Occipital lobe (tissue), 2 donors: ENCODE measurements around the gene NFATC4. TPM values are rescaled to one million over a fixed set of nuclear protein-coding genes. Genes with fewer than 3 reads are reported as not detected.
"Not testable (repeated sequence)": the region's sequence is repeated elsewhere in the genome, so short reads cannot be mapped to it uniquely, and the experiment has no call there.

Experiments
- DNase-seq: peaks from one replicate; lab custom pipeline; 2025; lab: John Stamatoyannopoulos, UW
- total RNA-seq: library from RNA; depleted of rRNA; stranded (reverse); fragments of >200 nt; gene quantifications from one replicate; pipeline ENCODE4 v1.2.3, GENCODE V29; 2014

NFATC4 gene
- 5.1 TPM for total RNA-seq

DNA sequence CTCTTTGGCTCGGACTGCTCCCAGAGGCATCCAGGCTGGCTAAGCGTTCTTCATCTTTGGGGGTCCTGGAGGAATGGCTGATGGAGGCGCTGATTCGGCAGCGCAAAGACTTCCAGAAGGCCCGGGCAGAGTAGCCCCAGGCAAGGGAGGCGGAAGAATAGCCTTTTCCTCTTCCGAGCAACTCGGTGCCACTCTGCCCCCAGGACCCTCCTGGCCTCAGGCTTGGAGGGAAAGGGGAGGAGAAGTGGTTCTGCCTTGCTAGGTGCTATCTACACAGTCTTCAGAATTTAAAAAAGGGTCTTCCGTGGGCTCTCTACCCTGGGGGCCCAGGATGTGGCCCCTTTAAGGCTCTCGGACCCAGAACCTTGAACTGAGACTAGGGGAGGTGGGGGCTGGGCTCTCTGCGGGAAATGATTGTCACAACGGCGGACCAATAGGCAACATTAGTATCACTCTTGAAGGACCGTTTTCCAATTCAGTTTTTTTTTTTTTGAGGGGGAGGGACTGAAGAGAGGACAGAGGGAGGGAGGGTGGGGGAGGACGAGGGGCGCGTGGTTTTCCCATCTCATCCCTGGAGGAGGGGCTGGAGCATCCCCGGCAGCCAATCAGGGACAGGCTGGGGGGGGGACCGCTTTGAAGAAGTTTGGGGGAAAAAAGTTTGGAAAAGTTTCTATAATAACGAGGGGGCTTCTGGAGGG, at the start of gene NFATC4:
Gene NFATC4, plus strand, starts transcription at position 671 of the 698 bp plus-strand sequence. CDS start 157 bp downstream, outside the sequence.
- DNase-seq = no peak

- no peak for DNase-seq
These were observed 46.6 kb upstream of the NFATC4 start for GRCh38 chr14:24321212-24321975.

GRCh38 chr14:24322672-24323071, 45.3 kb upstream of the NFATC4 start:
- DNase-seq = no peak

DNA sequence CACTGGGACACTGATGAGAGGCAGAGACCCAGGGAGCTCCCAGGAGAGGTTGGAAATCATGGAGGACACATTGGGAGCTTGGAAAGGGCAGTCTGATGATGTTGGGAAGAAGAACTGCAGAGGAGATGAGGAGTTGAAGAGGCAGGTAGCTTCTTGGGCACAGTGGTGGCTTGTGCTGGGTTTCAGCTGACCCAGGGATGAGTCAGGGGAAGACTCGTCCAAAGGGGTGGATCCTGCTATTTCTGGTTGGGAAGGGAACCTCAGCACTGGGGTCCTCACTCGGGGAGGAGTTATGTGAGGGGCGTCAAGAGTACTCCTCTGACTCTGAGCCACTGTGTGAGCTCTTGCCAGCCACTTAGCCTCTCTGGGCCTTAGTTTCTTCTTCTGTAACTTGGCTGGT, 44.6 kb upstream of the NFATC4 start:
- DNase-seq = no peak

- DNase-seq = no peak
These were observed 44.0 kb upstream of the NFATC4 start for GRCh38 chr14:24324024-24324423.

GRCh38 chr14:24325041-24325530, 42.9 kb upstream of the NFATC4 start:
- no peak for DNase-seq

DNA sequence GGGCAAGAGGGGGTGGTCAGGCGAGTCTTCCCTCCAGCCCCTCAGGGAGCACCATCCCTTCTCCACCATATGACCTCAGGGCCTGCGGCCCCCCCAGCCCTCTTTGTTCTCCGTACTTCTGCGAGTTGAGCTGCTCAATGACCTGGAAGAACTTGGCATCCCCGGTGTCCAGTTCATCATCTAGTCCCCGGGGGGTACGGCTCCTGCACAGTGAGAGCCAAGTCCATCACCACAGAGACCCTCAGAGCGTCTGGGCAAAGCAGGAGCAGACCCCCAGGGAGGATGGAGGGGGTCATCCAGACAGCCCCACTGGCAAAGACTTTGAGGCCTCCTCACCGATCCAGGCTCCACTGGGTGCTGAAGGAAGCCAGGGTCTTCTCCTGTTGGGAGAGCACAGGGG, 42.0 kb upstream of the NFATC4 start:
- no peak for DNase-seq

DNA sequence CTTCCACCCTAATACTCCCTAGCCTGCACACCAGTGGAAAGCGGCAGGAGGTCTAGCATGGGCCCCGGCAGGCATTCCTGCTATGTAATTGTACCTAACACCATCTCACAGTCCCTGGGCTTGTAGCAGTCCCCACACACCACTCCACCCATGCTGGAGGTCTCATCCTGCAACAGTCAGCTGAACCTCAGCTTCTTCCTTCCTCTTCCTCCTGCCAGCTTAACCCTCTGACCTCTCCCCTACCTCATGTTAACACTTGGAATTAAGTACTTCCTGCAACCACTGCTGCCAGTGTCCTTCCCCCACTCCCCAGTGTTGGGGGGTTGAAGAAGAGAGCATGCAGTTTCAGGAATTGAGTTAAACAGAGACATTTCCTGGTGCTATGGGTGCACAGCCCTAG, 40.7 kb upstream of the NFATC4 start:
- DNase-seq = no peak

- not testable (repeated sequence) for DNase-seq
These were observed 40.1 kb upstream of the NFATC4 start for GRCh38 chr14:24327914-24328313.

DNA sequence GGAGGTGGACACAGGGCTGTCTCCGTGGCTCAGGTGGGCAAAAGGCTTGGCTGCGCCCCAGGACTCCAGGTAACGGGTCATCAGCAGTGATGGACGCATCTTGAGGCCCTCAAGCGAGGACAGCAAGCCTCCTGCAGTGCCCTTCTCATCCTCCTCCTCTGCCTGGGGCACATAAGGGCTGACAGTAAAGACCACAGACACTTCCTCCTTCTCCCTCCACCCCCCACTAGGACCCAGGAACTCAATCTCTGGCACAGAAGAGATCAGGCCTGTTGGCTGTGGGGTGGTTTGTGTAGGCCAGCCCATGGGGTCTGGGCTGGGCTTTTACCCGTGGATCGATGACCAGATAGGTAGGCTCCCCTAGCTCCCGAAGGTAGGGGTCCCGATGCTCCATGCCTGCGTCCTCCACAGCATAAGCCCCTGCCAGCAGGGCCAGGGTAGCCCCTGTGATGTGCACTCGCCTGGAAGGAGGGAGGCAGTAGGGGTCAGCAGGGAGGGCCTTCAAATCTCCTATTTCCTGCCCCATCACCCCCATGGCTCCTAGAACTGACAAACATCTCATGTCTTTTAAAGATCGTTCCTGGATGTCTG, 38.8 kb upstream of the NFATC4 start:
- DNase-seq = no peak

DNA sequence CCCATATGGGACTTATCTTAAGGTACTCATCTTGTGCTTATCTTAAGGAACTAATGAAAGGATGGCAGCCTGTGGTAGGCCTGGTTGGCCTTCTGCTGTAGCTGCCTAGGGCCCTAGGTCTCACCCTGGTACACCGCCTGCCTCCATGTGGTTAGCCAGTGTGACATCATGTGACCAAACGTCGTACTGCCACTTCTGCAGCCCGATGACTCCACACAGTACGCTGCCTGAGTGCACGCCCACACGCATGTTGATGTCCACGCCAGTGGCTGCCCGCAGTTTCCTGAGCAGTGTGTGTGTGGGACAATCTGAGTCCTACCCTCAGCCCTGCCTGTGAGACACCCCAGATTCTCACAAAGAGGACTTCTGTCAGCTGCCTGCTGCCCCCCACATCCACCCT, 38.2 kb upstream of the NFATC4 start:
- DNase-seq = no peak

DNA sequence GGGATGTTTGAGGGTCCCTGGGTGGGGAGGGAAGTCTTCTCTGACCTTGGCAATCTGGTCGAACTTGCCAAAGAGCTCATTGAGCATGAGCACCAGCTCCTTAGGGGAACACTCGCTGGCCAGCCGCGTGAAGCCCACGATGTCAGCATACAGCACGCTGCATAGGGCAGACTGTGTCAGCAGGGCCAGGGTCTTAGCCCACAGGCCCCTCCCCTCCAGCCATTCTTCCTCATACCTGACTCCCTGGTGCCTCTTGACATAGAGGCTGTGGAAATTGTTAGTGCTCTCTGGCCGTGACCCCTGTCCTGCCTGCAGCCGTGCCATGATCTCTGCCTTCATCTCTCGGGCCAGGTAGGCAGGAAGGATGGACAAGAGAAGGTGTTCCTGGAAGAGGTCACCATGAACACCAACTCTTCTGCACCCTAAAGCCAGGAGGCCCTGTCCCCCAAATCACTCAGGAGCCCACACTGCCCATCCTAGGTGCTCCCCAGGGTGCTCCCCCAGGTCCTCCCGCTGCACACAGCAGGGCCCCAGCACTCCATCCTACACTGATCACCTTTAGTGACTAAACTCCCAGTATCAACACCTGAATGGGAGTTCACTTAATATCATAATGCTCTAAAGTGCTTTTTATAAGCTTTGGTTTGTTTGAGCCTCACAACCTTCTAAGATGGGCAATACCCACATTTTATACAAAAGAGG, 36.9 kb upstream of the NFATC4 start:
- DNase-seq = no peak

GRCh38 chr14:24331731-24332267, 36.2 kb upstream of the NFATC4 start:
- DNase-seq = no peak

DNA sequence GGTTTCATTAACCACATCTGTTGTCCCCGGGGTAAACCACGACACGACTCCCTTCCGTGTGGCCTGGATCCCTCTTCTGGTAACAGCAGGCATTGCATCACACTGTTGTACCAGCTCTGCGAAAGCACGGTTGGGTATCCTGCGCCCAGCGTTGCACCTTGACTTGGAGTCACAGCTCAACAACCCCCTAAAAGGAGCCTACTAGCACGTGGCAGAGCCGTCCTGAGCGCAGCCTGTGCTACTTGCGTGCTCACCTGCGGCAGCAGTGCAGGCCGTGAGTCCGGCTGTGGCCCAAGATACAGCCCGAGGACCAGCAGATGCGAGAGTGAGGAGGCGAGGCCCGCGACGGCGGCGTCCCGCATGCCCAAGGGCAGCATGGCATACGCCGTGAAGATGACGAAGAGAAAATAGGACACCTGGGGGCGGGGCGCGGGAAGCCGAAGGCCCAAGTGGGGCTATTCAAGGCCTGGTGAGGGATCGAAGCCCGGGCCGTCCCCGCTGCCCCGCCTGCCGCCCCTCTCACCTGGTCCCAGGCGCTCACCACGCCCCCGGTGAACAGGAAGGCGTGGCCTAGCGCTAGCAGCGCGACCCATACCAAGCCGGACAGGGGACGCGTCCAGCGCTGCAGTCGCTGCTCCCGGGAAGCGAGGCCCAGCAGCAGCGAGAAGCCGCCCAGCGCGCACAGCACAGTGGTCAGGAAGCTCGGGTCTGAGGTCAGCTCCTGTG, 35.6 kb upstream of the NFATC4 start:
- no peak for DNase-seq

- no peak for DNase-seq
These were observed 33.3 kb upstream of the NFATC4 start, which contains the start of gene ADCY4 for GRCh38 chr14:24334431-24335291. TSS of gene ADCY4 (minus strand) at chr14:24335071. CDS start at chr14:24334652, 419 bp downstream.

DNA sequence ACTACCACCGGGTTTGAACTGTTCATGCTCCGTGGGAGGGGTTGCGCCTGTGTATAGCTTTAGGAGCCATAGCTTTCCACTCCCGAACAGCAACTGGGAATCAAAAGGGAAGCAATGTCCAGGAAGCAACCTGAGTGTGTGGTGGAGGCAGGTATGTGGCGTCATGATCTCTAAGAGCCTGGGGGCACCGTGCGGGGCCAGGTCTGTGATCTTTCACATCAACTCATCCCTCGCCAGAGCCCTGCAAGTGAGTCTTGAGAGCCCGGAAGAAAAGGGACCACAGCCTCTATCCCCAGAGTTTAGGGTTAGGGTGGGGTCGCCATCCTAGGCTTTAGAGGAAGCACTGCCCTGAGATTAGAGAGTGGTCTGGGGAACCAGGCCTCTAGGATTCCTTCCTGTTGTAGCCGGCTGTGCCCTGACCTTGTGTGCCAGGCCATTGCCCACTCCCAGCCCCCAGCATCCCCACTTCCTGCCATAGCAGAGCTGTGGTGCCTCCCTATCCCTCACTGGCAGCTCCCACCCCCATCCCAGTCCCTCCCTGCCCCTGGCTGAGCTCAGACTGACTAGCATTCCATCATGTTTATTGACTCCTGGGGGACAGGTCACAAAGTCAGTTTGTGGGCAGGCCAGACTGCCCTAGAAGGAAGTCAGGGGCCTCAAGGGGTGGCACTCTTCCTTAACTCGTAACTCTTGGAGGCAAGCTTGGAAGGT, 32.4 kb upstream of the NFATC4 start:
- no peak for DNase-seq

- DNase-seq = no peak
These were observed 30.7 kb upstream of the NFATC4 start for GRCh38 chr14:24337144-24337823.

DNA sequence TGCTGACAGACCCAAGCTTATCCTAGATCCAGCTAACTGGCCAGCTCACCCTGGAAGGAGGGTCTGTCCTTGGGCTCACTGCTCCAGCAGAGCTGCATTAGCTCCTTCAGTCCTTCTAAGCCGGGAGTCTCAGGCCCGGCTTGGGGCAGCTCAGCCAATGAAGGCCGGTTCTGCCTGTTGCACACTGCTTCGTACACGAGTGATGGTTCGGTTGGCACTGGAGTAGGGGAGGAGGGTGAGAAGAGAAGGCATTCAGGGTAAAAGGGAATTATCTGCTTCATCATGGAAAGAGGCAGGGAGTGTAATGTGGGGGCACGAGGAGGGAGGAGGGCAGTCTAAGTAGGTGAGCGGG, 30.2 kb upstream of the NFATC4 start:
- no peak for DNase-seq

GRCh38 chr14:24338843-24339242, 29.1 kb upstream of the NFATC4 start:
- no peak for DNase-seq
